Activated CD4-positive, alpha-beta T cell treated with anti-CD3 and anti-CD28 coated beads for 36 hours (primary cell): ENCODE results near the gene NAV3. TPM values are rescaled to one million over a fixed set of nuclear protein-coding genes. Genes with fewer than 3 reads are reported as not detected.
A peak's percentile ranks its signal among the peaks of the same experiment; 100 is the strongest.

Source experiments
- ATAC-seq: fragments of 200-7000 bp; cut with Tn5 transposase; one replicate; pipeline ENCODE4 v1.10.0; 2021; ENCODE audit warnings: mild to moderate bottlenecking, moderate library complexity
- CTCF ChIA-PET: fragments of 350-600 bp; sonication (Branson Sonifier 250); formaldehyde crosslinking; loops from one replicate; lab custom pipeline; 2021; ENCODE audit warnings: antibody characterized with exemption; lab: Charles Lee
- POLR2A ChIA-PET: fragments of 350-600 bp; sonication (Branson Sonifier 250); formaldehyde crosslinking; loops from one replicate; lab custom pipeline; 2021; ENCODE audit warnings: antibody characterized with exemption, inconsistent platforms; lab: Charles Lee
- DNase-seq: peaks from one replicate; pipeline ENCODE4 v3.0.0-alpha.2; 2020
- H3K27ac Mint-ChIP-seq: one replicate; pipeline ENCODE4 v1.8.0; 2021; ENCODE audit warnings: mixed read lengths
- H3K27me3 Mint-ChIP-seq: one replicate; pipeline ENCODE4 v1.8.0; 2021; ENCODE audit warnings: mixed read lengths
- H3K36me3 Mint-ChIP-seq: one replicate; pipeline ENCODE4 v1.8.0; 2021; ENCODE audit warnings: low read depth, mixed read lengths
- H3K4me1 Mint-ChIP-seq: one replicate; pipeline ENCODE4 v1.8.0; 2021; ENCODE audit warnings: mixed read lengths
- H3K4me3 Mint-ChIP-seq: one replicate; pipeline ENCODE4 v1.8.0; 2021; ENCODE audit warnings: mild to moderate bottlenecking, moderate library complexity, mixed read lengths
- H3K9me3 Mint-ChIP-seq: one replicate; pipeline ENCODE4 v1.8.0; 2021; ENCODE audit warnings: low read depth, mixed read lengths
- intact Hi-C, 2 experiments: fragments of 100-400 bp; cut with DNase I in 1 of 2; cut with micrococcal nuclease in 1 of 2; formaldehyde crosslinking; loops; one replicate each; pipeline versions ENCODE4 v1.14.2 to v1.15.1; 2022 to 2024; cut with DNase I, micrococcal nuclease
- total RNA-seq, 2 experiments: library from RNA; stranded (reverse); gene quantifications; one replicate each; pipeline ENCODE4 v1.2.3, GENCODE V29; 2021

The NAV3 gene
- total RNA-seq, 2 experiments from 2014 or later, result not detected

GRCh38 chr12:77894556-77894955 lies 63.9 kb downstream of the NAV3 start:
- Mint-ChIP-seq H3K4me1 (no peaks in the 10 kb centered on the region), H3K9me3 (no peaks in the 10 kb centered on the region), H3K27me3 (no peaks in the 10 kb centered on the region), H3K36me3 (no peaks in the 10 kb centered on the region), H3K4me3 (no peak overlapping the region), H3K27ac (no peak overlapping the region)
- CTCF ChIA-PET, result no interaction called here
- no peak for ATAC-seq
- POLR2A ChIA-PET, result no interaction called here
- DNase-seq, result no peak
- intact Hi-C loops, result no loop called here

GRCh38 chr12:77895699-77896098 lies 65.0 kb downstream of the NAV3 start:
- Mint-ChIP-seq H3K36me3 (no peaks in the 10 kb centered on the region), H3K27me3 (no peaks in the 10 kb centered on the region), H3K9me3 (no peaks in the 10 kb centered on the region), H3K4me1 (no peaks in the 10 kb centered on the region), H3K27ac (no peak overlapping the region), H3K4me3 (no peak overlapping the region)
- CTCF ChIA-PET, result no interaction called here
- intact Hi-C loops, result no loop called here
- DNase-seq (no peak), ATAC-seq (no peak)
- POLR2A ChIA-PET, result no interaction called here

DNA sequence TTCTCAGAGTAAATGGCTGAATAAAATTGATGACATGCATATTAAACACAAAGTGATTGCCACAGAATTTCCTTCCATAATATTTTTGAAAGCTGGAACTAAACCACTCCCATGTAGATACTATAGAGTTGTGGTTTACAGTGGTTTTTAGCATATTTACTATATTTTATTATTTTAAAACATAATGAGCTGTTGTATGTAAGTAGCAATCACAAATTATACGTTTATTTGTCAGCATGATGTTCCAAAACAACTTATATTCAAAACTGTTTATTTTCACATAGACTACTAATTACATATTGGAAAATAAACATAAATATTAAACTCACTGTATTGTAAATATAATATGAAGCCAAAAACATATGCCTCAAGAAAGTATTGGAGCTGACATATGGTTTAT lies 77.2 kb downstream of the NAV3 start:
- Mint-ChIP-seq H3K9me3 (peaks cover 5% of the 10 kb centered on the region), H3K27me3 (no peaks in the 10 kb centered on the region), H3K4me3 (no peak overlapping the region), H3K36me3 (no peaks in the 10 kb centered on the region), H3K27ac (no peak overlapping the region), H3K4me1 (no peaks in the 10 kb centered on the region)
- intact Hi-C loops, result no loop called here
- DNase-seq (no peak), ATAC-seq (no peak)
- POLR2A ChIA-PET, result no interaction called here
- CTCF ChIA-PET, result interaction anchor here (0.7 kb wide), 2 partner anchors 226 to 241 kb away, joined by 3 read pairs; no protein-coding TSS in a partner anchor

DNA sequence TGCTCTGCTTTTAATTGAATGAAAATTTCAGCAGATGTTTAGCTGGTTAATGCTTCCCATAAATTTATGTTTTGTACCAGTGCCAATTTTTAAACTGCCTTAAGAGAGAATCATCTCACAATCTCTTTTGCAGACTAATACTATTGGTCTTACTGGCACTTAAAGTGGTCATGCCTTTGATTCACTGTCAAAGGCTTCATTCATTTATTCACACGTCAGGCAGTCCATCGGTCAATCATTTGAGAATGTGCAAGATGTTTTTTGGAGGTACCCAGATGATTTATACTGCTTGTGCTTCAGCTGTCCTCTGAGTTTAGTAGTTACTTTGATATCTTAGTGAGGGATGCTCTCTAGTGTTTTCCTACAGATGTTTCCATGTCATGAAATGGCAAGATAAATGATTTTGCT lies 83.4 kb downstream of the NAV3 start:
- Mint-ChIP-seq H3K36me3 (no peaks in the 10 kb centered on the region), H3K27ac (no peak overlapping the region), H3K27me3 (no peaks in the 10 kb centered on the region), H3K4me1 (no peaks in the 10 kb centered on the region), H3K9me3 (peaks cover 3% of the 10 kb centered on the region), H3K4me3 (no peak overlapping the region)
- intact Hi-C loops, result no loop called here
- ChIA-PET CTCF (interaction anchor here (0.6 kb wide), 1 partner anchor 1033 kb away, joined by 3 read pairs; no protein-coding TSS in a partner anchor), POLR2A (no interaction called here)
- DNase-seq (no peak), ATAC-seq (no peak)

GRCh38 chr12:77915071-77915600 lies 84.4 kb downstream of the NAV3 start:
- H3K4me1 Mint-ChIP-seq, result no peaks in the 10 kb centered on the region
- peaks cover 3% of the 10 kb centered on the region for H3K9me3 Mint-ChIP-seq
- DNase-seq (no peak), ATAC-seq (no peak)
- no peaks in the 10 kb centered on the region for H3K27me3 Mint-ChIP-seq
- intact Hi-C loops, result no loop called here
- H3K27ac Mint-ChIP-seq, result no peak overlapping the region
- ChIA-PET POLR2A (no interaction called here), CTCF (interaction anchor here (1.6 kb wide), 1 partner anchor 10 kb away, joined by 6 read pairs; no protein-coding TSS in a partner anchor)
- no peaks in the 10 kb centered on the region for H3K36me3 Mint-ChIP-seq
- no peak overlapping the region for H3K4me3 Mint-ChIP-seq

GRCh38 chr12:77916276-77916675 lies 85.6 kb downstream of the NAV3 start:
- Mint-ChIP-seq H3K4me3 (no peak overlapping the region), H3K4me1 (no peaks in the 10 kb centered on the region), H3K27ac (no peak overlapping the region), H3K9me3 (no peaks in the 10 kb centered on the region), H3K27me3 (no peaks in the 10 kb centered on the region), H3K36me3 (no peaks in the 10 kb centered on the region)
- POLR2A ChIA-PET, result no interaction called here
- no peak for DNase-seq
- intact Hi-C loops, result no loop called here
- CTCF ChIA-PET, result interaction anchor here (1.6 kb wide), 1 partner anchor 8 kb away, joined by 6 read pairs; no protein-coding TSS in a partner anchor
- no peak for ATAC-seq

DNA sequence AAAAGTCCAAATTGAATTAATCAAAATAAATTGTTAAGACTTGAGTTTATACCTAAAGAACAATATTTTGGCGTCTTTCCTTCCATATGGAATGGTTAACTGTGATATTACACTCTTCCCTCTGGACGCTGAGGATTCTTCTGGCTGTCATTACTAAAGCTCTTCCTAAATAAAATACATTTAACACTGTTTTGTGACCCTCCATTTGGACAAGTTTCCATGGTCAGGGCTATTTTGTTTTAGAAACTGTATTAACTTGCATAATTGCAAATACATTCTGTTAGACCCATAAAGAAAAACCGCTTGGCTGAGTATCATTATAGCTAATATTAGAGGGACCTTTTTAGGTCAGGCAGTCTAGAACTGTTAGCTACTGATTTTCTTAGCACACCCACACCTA lies 87.4 kb downstream of the NAV3 start:
- no peak for ATAC-seq
- Mint-ChIP-seq H3K27me3 (no peaks in the 10 kb centered on the region), H3K4me3 (no peak overlapping the region), H3K4me1 (no peaks in the 10 kb centered on the region), H3K9me3 (no peaks in the 10 kb centered on the region), H3K36me3 (no peaks in the 10 kb centered on the region), H3K27ac (no peak overlapping the region)
- POLR2A ChIA-PET, result no interaction called here
- no peak for DNase-seq
- CTCF ChIA-PET, result interaction anchor here (0.8 kb wide), 1 partner anchor 8 kb away, joined by 3 read pairs; no protein-coding TSS in a partner anchor
- intact Hi-C loops, result no loop called here

GRCh38 chr12:77919450-77919849 lies 88.8 kb downstream of the NAV3 start:
- ATAC-seq (no peak), DNase-seq (no peak)
- no peaks in the 10 kb centered on the region for H3K9me3 Mint-ChIP-seq
- no peak overlapping the region for H3K4me3 Mint-ChIP-seq
- CTCF ChIA-PET, result no interaction called here
- H3K36me3 Mint-ChIP-seq, result no peaks in the 10 kb centered on the region
- intact Hi-C loops, result no loop called here
- H3K27ac Mint-ChIP-seq, result no peak overlapping the region
- no peaks in the 10 kb centered on the region for H3K27me3 Mint-ChIP-seq
- POLR2A ChIA-PET, result no interaction called here
- no peaks in the 10 kb centered on the region for H3K4me1 Mint-ChIP-seq

- no peaks in the 10 kb centered on the region for H3K4me1 Mint-ChIP-seq
- H3K27ac Mint-ChIP-seq, result no peak overlapping the region
- H3K4me3 Mint-ChIP-seq, result no peak overlapping the region
- no peaks in the 10 kb centered on the region for H3K9me3 Mint-ChIP-seq
- no peaks in the 10 kb centered on the region for H3K36me3 Mint-ChIP-seq
- DNase-seq (no peak), ATAC-seq (no peak)
- ChIA-PET POLR2A (no interaction called here), CTCF (interaction anchor here (1.9 kb wide), 1 partner anchor 8 kb away, joined by 6 read pairs; no protein-coding TSS in a partner anchor)
- no peaks in the 10 kb centered on the region for H3K27me3 Mint-ChIP-seq
- intact Hi-C loops, result no loop called here
Observed at GRCh38 chr12:77923882-77924281, 93.2 kb downstream of the NAV3 start.

DNA sequence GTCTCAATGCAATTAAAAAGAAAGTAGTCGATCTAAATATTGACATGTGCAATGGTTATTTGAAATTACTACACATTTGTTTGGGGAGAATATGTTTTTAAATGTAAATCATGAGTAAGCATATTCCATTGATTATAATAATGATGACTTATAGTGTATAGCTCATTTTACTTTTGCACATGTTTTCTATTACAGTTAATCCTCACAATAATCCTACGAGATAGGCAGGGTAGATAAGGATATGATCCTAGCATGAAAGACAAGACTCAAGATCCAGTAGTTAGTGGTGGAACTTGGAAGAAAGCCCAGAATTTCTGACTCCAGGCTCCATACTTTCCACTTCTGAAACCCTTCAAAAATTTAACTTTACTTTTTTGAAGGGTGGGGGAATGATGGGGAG lies 94.0 kb downstream of the NAV3 start:
- intact Hi-C loops, result loop anchor here (5.0 kb wide), 1 partner anchor 877 kb away; no protein-coding TSS in a partner anchor
- no peak overlapping the region for H3K4me3 Mint-ChIP-seq
- ATAC-seq, result no peak

DNA sequence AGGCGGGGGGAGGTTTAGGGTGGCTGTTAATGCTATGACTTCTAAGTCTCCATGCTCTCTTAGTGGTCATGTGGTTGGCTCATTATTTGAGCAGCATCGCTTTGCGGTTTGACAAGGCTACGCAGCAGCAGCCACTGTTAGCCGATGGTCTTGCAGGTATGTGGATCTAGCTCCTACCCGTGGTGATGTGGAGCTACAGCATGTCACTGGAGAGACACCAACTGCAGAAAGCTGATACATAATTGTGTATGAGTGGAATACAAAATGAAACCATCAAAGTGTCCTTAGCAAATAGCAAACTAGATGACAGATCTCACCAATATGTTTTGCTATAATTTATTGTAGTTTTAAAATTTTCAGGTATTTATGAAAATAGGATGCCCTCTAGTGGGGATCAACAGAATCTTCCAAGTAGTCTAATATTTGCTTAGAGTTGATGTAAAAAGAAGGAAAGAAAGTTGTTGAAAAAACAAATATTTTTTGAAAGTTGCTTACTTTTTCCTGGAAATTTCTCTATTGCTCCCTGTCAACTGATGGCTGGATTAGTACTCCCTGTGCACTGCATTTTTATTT lies 94.9 kb downstream of the NAV3 start:
- ATAC-seq (peak; percentile 69), DNase-seq (peak; percentile 52)
- H3K4me1 Mint-ChIP-seq, result no peaks in the 10 kb centered on the region
- POLR2A ChIA-PET, result no interaction called here
- intact Hi-C loops, result loop anchor here (5.0 kb wide), 1 partner anchor 878 kb away; no protein-coding TSS in a partner anchor
- H3K27me3 Mint-ChIP-seq, result no peaks in the 10 kb centered on the region
- H3K36me3 Mint-ChIP-seq, result no peaks in the 10 kb centered on the region
- H3K4me3 Mint-ChIP-seq, result no peak overlapping the region
- no peaks in the 10 kb centered on the region for H3K9me3 Mint-ChIP-seq
- CTCF ChIA-PET, result interaction anchor here (0.9 to 1.9 kb wide), 4 partner anchors 8 to 19 kb away, joined by 3 to 6 read pairs (median 4); no protein-coding TSS in a partner anchor
- H3K27ac Mint-ChIP-seq, result no peak overlapping the region

More for the DNA sequence above, 94.0 kb downstream of the NAV3 start:
- Mint-ChIP-seq H3K27me3 (no peaks in the 10 kb centered on the region), H3K4me1 (no peaks in the 10 kb centered on the region), H3K36me3 (no peaks in the 10 kb centered on the region), H3K27ac (no peak overlapping the region), H3K9me3 (no peaks in the 10 kb centered on the region)
- POLR2A ChIA-PET, result no interaction called here
- CTCF ChIA-PET, result interaction anchor here (1.2 to 1.9 kb wide), 2 partner anchors 9 to 20 kb away, joined by 3 to 6 read pairs; no protein-coding TSS in a partner anchor
- DNase-seq, result no peak

GRCh38 chr12:77928078-77928477 lies 97.4 kb downstream of the NAV3 start:
- Mint-ChIP-seq H3K36me3 (no peaks in the 10 kb centered on the region), H3K4me3 (no peak overlapping the region), H3K27ac (no peak overlapping the region), H3K27me3 (no peaks in the 10 kb centered on the region), H3K4me1 (no peaks in the 10 kb centered on the region), H3K9me3 (no peaks in the 10 kb centered on the region)
- no peak for DNase-seq
- ChIA-PET POLR2A (no interaction called here), CTCF (no interaction called here)
- ATAC-seq, result no peak
- intact Hi-C loops, result loop anchor here (5.0 kb wide), 1 partner anchor 881 kb away; no protein-coding TSS in a partner anchor
